Measurements from ENCODE around the gene SPEF1.
A peak's percentile ranks its signal among the peaks of the same experiment; 100 is the strongest.

SPEF1 gene

GRCh38 chr20:3732327-3733118 is 48.7 kb downstream of the SPEF1 start, which contains the start of gene HSPA12B:
TSS of gene HSPA12B (plus strand) at chr20:3732685. CDS start at chr20:3738675, 5,990 bp downstream.
- peak within 1 kb of the TSS; percentile 86 for H3K9ac ChIP-seq (ENCODE audit: insufficient read length, low read depth)
- peak within 1 kb of the TSS; percentile 45 for H3K4me3 ChIP-seq (ENCODE audit: insufficient read length, low read depth)

GRCh38 chr20:3731944-3732326 is 49.3 kb downstream of the SPEF1 start:
- H3K4me3 ChIP-seq (ENCODE audit: insufficient read length, low read depth) = no peak overlapping the region
- no peaks in the 10 kb centered on the region for H3K9me3 ChIP-seq (ENCODE audit: insufficient read depth, low read length)
- H3K27me3 ChIP-seq (ENCODE audit: insufficient read depth, insufficient read length) = peaks cover 15% of the 10 kb centered on the region
- TF ChIP-seq ZNF274 (IDR thresholded peaks at IDR 0.05; ENCODE audit: low read depth, low read length) (no peak), SUZ12 (IDR thresholded peaks at IDR 0.05; ENCODE audit: extremely low read depth, insufficient read depth, insufficient read length) (no peak), YY1 (IDR thresholded peaks at IDR 0.05; ENCODE audit: insufficient read depth, insufficient read length) (no peak)
- H3K9ac ChIP-seq (ENCODE audit: insufficient read length, low read depth) = no peak overlapping the region
- no peak for DNase-seq (ENCODE audit: low read depth, low spot score)
- H3K4me1 ChIP-seq (ENCODE audit: insufficient read depth, insufficient read length) = peaks cover 20% of the 10 kb centered on the region
- H3K36me3 ChIP-seq (ENCODE audit: insufficient read depth, insufficient read length, low read length) = no peaks in the 10 kb centered on the region

More at GRCh38 chr20:3732327-3733118, 48.7 kb downstream of the SPEF1 start, which contains the start of gene HSPA12B:
- no peaks in the 10 kb centered on the region for H3K36me3 ChIP-seq (ENCODE audit: insufficient read depth, insufficient read length, low read length)
- no peak for DNase-seq (ENCODE audit: low read depth, low spot score)
- H3K4me1 ChIP-seq (ENCODE audit: insufficient read depth, insufficient read length) = peaks cover 20% of the 10 kb centered on the region
- TF ChIP-seq ZNF274 (IDR thresholded peaks at IDR 0.05; ENCODE audit: low read depth, low read length) (no peak), SUZ12 (IDR thresholded peaks at IDR 0.05; ENCODE audit: extremely low read depth, insufficient read depth, insufficient read length) (no peak), YY1 (IDR thresholded peaks at IDR 0.05; ENCODE audit: insufficient read depth, insufficient read length) (no peak)
- no peaks in the 10 kb centered on the region for H3K9me3 ChIP-seq (ENCODE audit: insufficient read depth, low read length)
- H3K27me3 ChIP-seq (ENCODE audit: insufficient read depth, insufficient read length) = peaks cover 15% of the 10 kb centered on the region

GRCh38 chr20:3730803-3731672 is 50.2 kb downstream of the SPEF1 start:
- no peak overlapping the region for H3K4me3 ChIP-seq (ENCODE audit: insufficient read length, low read depth)
- TF ChIP-seq YY1 (IDR thresholded peaks at IDR 0.05; ENCODE audit: insufficient read depth, insufficient read length) (no peak), SUZ12 (IDR thresholded peaks at IDR 0.05; ENCODE audit: extremely low read depth, insufficient read depth, insufficient read length) (no peak), ZNF274 (IDR thresholded peaks at IDR 0.05; ENCODE audit: low read depth, low read length) (no peak)
- H3K36me3 ChIP-seq (ENCODE audit: insufficient read depth, insufficient read length, low read length) = no peaks in the 10 kb centered on the region
- peaks cover 15% of the 10 kb centered on the region for H3K27me3 ChIP-seq (ENCODE audit: insufficient read depth, insufficient read length)
- no peaks in the 10 kb centered on the region for H3K9me3 ChIP-seq (ENCODE audit: insufficient read depth, low read length)
- H3K4me1 ChIP-seq (ENCODE audit: insufficient read depth, insufficient read length) = peaks cover 20% of the 10 kb centered on the region
- DNase-seq (ENCODE audit: low read depth, low spot score) = no peak
- H3K9ac ChIP-seq (ENCODE audit: insufficient read length, low read depth) = no peak overlapping the region

GRCh38 chr20:3729811-3730540 is 51.3 kb downstream of the SPEF1 start:
- DNase-seq (ENCODE audit: low read depth, low spot score) = no peak

GRCh38 chr20:3729378-3729777 is 51.9 kb downstream of the SPEF1 start:
- Histone ChIP-seq H3K36me3 (ENCODE audit: insufficient read depth, insufficient read length, low read length) (no peaks in the 10 kb centered on the region), H3K4me1 (ENCODE audit: insufficient read depth, insufficient read length) (peaks cover 19% of the 10 kb centered on the region), H3K4me3 (ENCODE audit: insufficient read length, low read depth) (no peak overlapping the region), H3K9ac (ENCODE audit: insufficient read length, low read depth) (no peak overlapping the region), H3K9me3 (ENCODE audit: insufficient read depth, low read length) (no peaks in the 10 kb centered on the region), H3K27me3 (ENCODE audit: insufficient read depth, insufficient read length) (peaks cover 15% of the 10 kb centered on the region)
- TF ChIP-seq YY1 (IDR thresholded peaks at IDR 0.05; ENCODE audit: insufficient read depth, insufficient read length) = no peak
- TF ChIP-seq SUZ12 (IDR thresholded peaks at IDR 0.05; ENCODE audit: extremely low read depth, insufficient read depth, insufficient read length) = no peak
- no peak for TF ChIP-seq ZNF274 (IDR thresholded peaks at IDR 0.05; ENCODE audit: low read depth, low read length)
- DNase-seq (ENCODE audit: low read depth, low spot score) = no peak

More at GRCh38 chr20:3729811-3730540, 51.3 kb downstream of the SPEF1 start:
- TF ChIP-seq SUZ12 (IDR thresholded peaks at IDR 0.05; ENCODE audit: extremely low read depth, insufficient read depth, insufficient read length) (no peak), ZNF274 (IDR thresholded peaks at IDR 0.05; ENCODE audit: low read depth, low read length) (no peak), YY1 (IDR thresholded peaks at IDR 0.05; ENCODE audit: insufficient read depth, insufficient read length) (no peak)
- Histone ChIP-seq H3K27me3 (ENCODE audit: insufficient read depth, insufficient read length) (peaks cover 15% of the 10 kb centered on the region), H3K9me3 (ENCODE audit: insufficient read depth, low read length) (no peaks in the 10 kb centered on the region), H3K4me1 (ENCODE audit: insufficient read depth, insufficient read length) (peaks cover 20% of the 10 kb centered on the region), H3K36me3 (ENCODE audit: insufficient read depth, insufficient read length, low read length) (no peaks in the 10 kb centered on the region), H3K4me3 (ENCODE audit: insufficient read length, low read depth) (no peak overlapping the region), H3K9ac (ENCODE audit: insufficient read length, low read depth) (no peak overlapping the region)

- peaks cover 15% of the 10 kb centered on the region for H3K27me3 ChIP-seq (ENCODE audit: insufficient read depth, insufficient read length)
These were observed 52.4 kb downstream of the SPEF1 start for GRCh38 chr20:3728876-3729275.

More at GRCh38 chr20:3728876-3729275, 52.4 kb downstream of the SPEF1 start:
- no peak for TF ChIP-seq ZNF274 (IDR thresholded peaks at IDR 0.05; ENCODE audit: low read depth, low read length)
- no peak for TF ChIP-seq YY1 (IDR thresholded peaks at IDR 0.05; ENCODE audit: insufficient read depth, insufficient read length)
- TF ChIP-seq SUZ12 (IDR thresholded peaks at IDR 0.05; ENCODE audit: extremely low read depth, insufficient read depth, insufficient read length) = no peak
- Histone ChIP-seq H3K9me3 (ENCODE audit: insufficient read depth, low read length) (no peaks in the 10 kb centered on the region), H3K9ac (ENCODE audit: insufficient read length, low read depth) (no peak overlapping the region), H3K36me3 (ENCODE audit: insufficient read depth, insufficient read length, low read length) (no peaks in the 10 kb centered on the region), H3K4me3 (ENCODE audit: insufficient read length, low read depth) (no peak overlapping the region), H3K4me1 (ENCODE audit: insufficient read depth, insufficient read length) (peaks cover 17% of the 10 kb centered on the region)
- no peak for DNase-seq (ENCODE audit: low read depth, low spot score)

Data from NT2/D1 (cell line).